Stimulated activated naive CD4-positive, alpha-beta T cell (primary cell): ENCODE results near the gene LCN1.
"Not testable (repeated sequence)": the region's sequence is repeated elsewhere in the genome, so short reads cannot be mapped to it uniquely, and the experiment has no call there.

Experiments used
- DNase-seq, 6 experiments: peaks; one replicate each; lab custom pipeline; 2025; lab: John Stamatoyannopoulos, UW

LCN1 gene

GRCh38 chr9:135522137-135522877 is 1.1 kb downstream of the LCN1 start:
- no peak for DNase-seq

- no peak for DNase-seq
Measured at GRCh38 chr9:135522931-135523330, 1.7 kb downstream of the LCN1 start.

- no peak for DNase-seq
Measured at GRCh38 chr9:135523521-135524129, 2.4 kb downstream of the LCN1 start.

- DNase-seq, result no peak
Measured at GRCh38 chr9:135524130-135524861, 3.1 kb downstream of the LCN1 start.

- DNase-seq, result no peak
Measured at GRCh38 chr9:135525241-135526088, 4.2 kb downstream of the LCN1 start.

GRCh38 chr9:135526089-135526729 is 5.0 kb downstream of the LCN1 start:
- no peak for DNase-seq

- DNase-seq, result no peak
Measured at GRCh38 chr9:135526730-135527571, 5.7 kb downstream of the LCN1 start.

- DNase-seq, result not testable (repeated sequence)
Measured at GRCh38 chr9:135528842-135529435, 7.7 kb downstream of the LCN1 start.

GRCh38 chr9:135530146-135530545 is 8.9 kb downstream of the LCN1 start:
- DNase-seq, result no peak

- no peak for DNase-seq
Measured at GRCh38 chr9:135531096-135531495, 9.9 kb downstream of the LCN1 start.

GRCh38 chr9:135533113-135533512 is 11.9 kb downstream of the LCN1 start:
- no peak for DNase-seq

- no peak for DNase-seq
Measured at GRCh38 chr9:135533674-135534073, 12.4 kb downstream of the LCN1 start.

GRCh38 chr9:135534192-135534711 is 13.0 kb downstream of the LCN1 start:
- DNase-seq, result not testable (repeated sequence)

GRCh38 chr9:135534826-135535225 is 13.6 kb downstream of the LCN1 start:
- DNase-seq, result not testable (repeated sequence)

GRCh38 chr9:135535631-135536030 is 14.4 kb downstream of the LCN1 start:
- not testable (repeated sequence) for DNase-seq

- DNase-seq, result no peak
Measured at GRCh38 chr9:135536216-135536615, 15.0 kb downstream of the LCN1 start.

GRCh38 chr9:135543262-135543894 is 22.1 kb downstream of the LCN1 start:
- DNase-seq, result not testable (repeated sequence)

- DNase-seq, result no peak
Measured at GRCh38 chr9:135544981-135545635, 23.9 kb downstream of the LCN1 start.

- DNase-seq, result not testable (repeated sequence)
Measured at GRCh38 chr9:135545646-135546176, 24.5 kb downstream of the LCN1 start, which contains the start of gene OBP2A. OBP2A (plus strand) TSS chr9:135546126; CDS start chr9:135546181, 55 bp downstream.
